SK-MEL-5 (cell line): ENCODE data around the gene ZNF350. TPM values are rescaled to one million over a fixed set of nuclear protein-coding genes. Genes with fewer than 3 reads are reported as not detected.

Experiments
- DNase-seq: peaks from one replicate; pipeline ENCODE4 v3.0.0-alpha.2; 2016; ENCODE audit warnings: low read depth, low spot score
- in situ Hi-C: cut with HindIII; loops from 2 replicates; pipeline ENCODE4 v1.10.0; 2016; ENCODE audit warnings: low sequenced_read_pairs, high pct_unique_total_duplicates, low pct_unique_long_range_greater_than_20kb
- total RNA-seq: library from RNA; depleted of rRNA; stranded (reverse); fragments of >200 nt; shearing (Covaris generic); gene quantifications from 2 replicates; pipeline ENCODE4 v1.2.3, GENCODE V29; 2014; rRNA removed

ZNF350 gene
- total RNA-seq, 1 experiment from 2014 or later = 9.1 TPM

DNA sequence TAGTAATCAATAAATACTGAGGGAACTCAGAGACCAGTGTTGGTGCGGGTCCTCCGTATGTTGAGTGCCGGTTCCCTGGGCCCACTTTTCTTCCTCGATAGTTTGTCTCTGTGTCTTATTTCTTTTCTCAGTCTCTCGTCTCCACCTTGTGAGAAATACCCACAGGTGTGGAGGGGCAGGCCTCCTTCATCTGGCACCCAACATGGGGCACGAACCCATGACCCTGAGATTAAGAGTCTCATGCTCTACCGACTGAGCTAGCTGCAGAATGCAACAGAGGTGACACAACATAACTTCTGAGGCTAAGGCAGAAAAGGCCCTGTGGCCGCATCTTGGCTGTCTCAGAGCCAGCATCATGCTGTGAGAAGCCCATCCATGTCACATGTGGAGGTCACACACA is 64.7 kb downstream of the ZNF350 start:
- in situ Hi-C loops = no loop called here
- DNase-seq = no peak

DNA sequence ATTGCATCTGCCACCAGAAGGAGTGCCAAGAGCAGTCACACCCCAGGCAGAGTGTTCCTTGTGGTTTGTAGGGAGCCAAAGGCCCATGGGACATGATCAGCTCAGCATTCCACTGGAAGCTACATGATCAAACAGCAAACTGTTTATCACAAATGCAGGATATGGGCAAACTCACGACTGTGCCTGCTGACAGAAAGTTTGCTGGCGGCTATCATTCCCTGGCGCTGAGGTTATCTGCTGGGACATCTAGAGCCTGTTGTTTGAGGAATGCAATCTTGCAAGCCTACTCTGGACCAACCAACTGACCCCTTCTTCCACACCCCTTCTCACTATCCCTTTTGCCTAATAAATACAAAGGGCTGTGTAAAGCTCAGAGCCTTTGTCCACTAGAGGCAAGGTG is 67.0 kb downstream of the ZNF350 start:
- DNase-seq = no peak
- in situ Hi-C loops = no loop called here

DNA sequence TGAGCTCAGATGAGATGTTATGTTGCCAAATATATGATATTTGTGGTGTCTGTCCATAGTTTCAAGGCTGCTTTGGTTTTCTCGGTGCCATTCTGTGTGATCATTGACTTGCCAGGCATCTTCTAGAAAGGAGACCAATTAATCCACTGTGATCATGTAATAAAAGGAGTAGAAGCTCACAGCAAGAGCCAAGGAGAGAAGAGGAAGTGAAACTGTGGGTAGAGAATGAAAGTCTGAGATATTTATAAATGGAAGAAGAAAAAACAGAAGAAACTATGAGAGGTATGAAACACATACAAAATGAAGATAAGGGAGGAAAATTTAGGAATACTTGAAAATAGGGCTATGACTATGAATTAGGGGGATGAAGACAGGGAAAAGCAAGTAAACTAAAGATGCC is 70.5 kb downstream of the ZNF350 start:
- in situ Hi-C loops = no loop called here
- DNase-seq = no peak

DNA sequence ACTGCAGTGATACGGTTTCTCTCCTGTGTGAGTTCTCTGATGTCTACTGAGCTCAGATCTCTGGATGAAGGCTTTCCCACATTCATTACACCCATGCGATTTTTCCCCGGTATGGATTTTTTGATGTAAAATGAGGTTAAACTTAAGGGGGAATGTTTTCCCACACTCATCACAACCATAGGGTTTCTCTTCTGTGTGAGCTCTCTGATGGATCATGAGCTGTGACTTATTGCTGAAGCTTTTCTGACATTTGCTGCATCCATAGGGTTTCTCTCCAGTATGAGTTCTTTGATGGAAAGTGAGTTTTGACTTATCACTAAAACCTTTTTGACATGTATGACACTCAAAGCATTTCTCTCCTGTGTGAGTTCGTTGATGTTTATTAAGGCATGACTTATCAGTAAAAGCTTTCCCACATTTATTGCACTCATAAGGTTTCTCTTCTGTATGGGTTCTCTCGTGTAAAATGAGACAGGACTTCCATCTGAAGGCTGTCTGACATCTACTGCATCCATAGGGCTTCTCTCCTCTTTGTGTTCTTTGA is 71.2 kb downstream of the ZNF350 start:
- no peak for DNase-seq
- in situ Hi-C loops = no loop called here

Other genes with a start within 250 kb of the ZNF350 start
- gene FPR1, start 235.0 kb downstream of the ZNF350 start, total RNA-seq = not detected in 2 replicates
- gene FPR2, start 225.7 kb downstream of the ZNF350 start, total RNA-seq = not detected in 2 replicates
- gene FPR3, start 191.7 kb downstream of the ZNF350 start, total RNA-seq = not detected in 2 replicates
- gene ZNF577, start 98.9 kb downstream of the ZNF350 start, total RNA-seq = 5.7 and 6.2 TPM in 2 replicates
- 7.9 and 8.0 TPM in 2 replicates for gene ZNF649, start 81.8 kb downstream of the ZNF350 start, total RNA-seq
- 7.3 and 8.1 TPM in 2 replicates for gene ZNF613, start 59.4 kb downstream of the ZNF350 start, total RNA-seq
- 6.6 and 7.7 TPM in 2 replicates for gene ZNF615, start 21.4 kb upstream of the ZNF350 start, total RNA-seq
- gene ZNF614, start 41.5 kb upstream of the ZNF350 start, total RNA-seq = 7.7 and 9.0 TPM in 2 replicates
- 3.6 and 4.5 TPM in 2 replicates for gene ZNF432, start 62.0 kb upstream of the ZNF350 start, total RNA-seq
- gene ZNF841, start 108.9 kb upstream of the ZNF350 start, total RNA-seq = 10.0 and 10.1 TPM in 2 replicates
- gene ZNF616, start 153.1 kb upstream of the ZNF350 start, total RNA-seq = 6.3 and 6.5 TPM in 2 replicates
- gene ZNF836, start 184.8 kb upstream of the ZNF350 start, total RNA-seq = 2.2 and 4.6 TPM in 2 replicates
- gene PPP2R1A, start 203.2 kb upstream of the ZNF350 start, total RNA-seq = 110 and 134 TPM in 2 replicates